Fibroblast of lung (primary cell): Measurements from ENCODE around the gene RAB35. TPM values are rescaled to one million over a fixed set of nuclear protein-coding genes. Genes with fewer than 3 reads are reported as not detected.

Source experiments
- DNase-seq, 2 donors: peaks; one replicate each; pipeline versions ENCODE4 v3.0.0 to v3.0.0-alpha.2; 2010; ENCODE audit warnings: low read depth in 2 of 2
- H2AFZ ChIP-seq: 2 replicates; pipeline ENCODE4 v1.5.1; 2012; ENCODE audit warnings: low read length, control low read depth, inconsistent platforms
- H3K27ac ChIP-seq: 2 replicates; pipeline ENCODE4 v1.5.1; 2011; ENCODE audit warnings: low read length, control low read depth; ENCODE audit not compliant: insufficient read depth
- H3K27me3 ChIP-seq: 2 replicates; pipeline ENCODE4 v1.5.1; 2011; ENCODE audit warnings: mild to moderate bottlenecking, low read length; ENCODE audit not compliant: control insufficient read depth, insufficient read depth
- H3K36me3 ChIP-seq: 2 replicates; pipeline ENCODE4 v1.5.1; 2011; ENCODE audit warnings: low read length; ENCODE audit not compliant: control insufficient read depth, insufficient read depth
- H3K4me1 ChIP-seq: 2 replicates; pipeline ENCODE4 v1.5.1; 2011; ENCODE audit warnings: low read length; ENCODE audit not compliant: control insufficient read depth, insufficient read depth; ENCODE audit errors: extremely low read depth
- H3K4me2 ChIP-seq: 2 replicates; pipeline ENCODE4 v1.5.1; 2011; ENCODE audit warnings: low read length, control low read depth; ENCODE audit not compliant: insufficient read depth; ENCODE audit errors: extremely low read depth
- H3K4me3 ChIP-seq, 4 experiments: fragments of 200-600 bp in 1 of 4; sonication (generic) in 1 of 4; replicated peaks in 1 of 4; 2 replicates each; pipeline ENCODE4 v1.5.1; 2011 to 2016; ENCODE audit warnings: low read length in 4 of 4, low read depth in 3 of 4, mild to moderate bottlenecking in 3 of 4, control low read depth in 2 of 4, inconsistent platforms in 1 of 4, mixed read lengths in 1 of 4; ENCODE audit not compliant: insufficient read depth in 1 of 4; ENCODE audit errors: control extremely low read depth in 1 of 4
- H3K79me2 ChIP-seq: 2 replicates; pipeline ENCODE4 v1.5.1; 2012; ENCODE audit warnings: mild to moderate bottlenecking, low read length, inconsistent platforms; ENCODE audit not compliant: control insufficient read depth, insufficient read depth
- H3K9ac ChIP-seq: 2 replicates; pipeline ENCODE4 v1.5.1; 2011; ENCODE audit warnings: mild to moderate bottlenecking, low read length, control low read depth; ENCODE audit not compliant: insufficient read depth
- H3K9me3 ChIP-seq: 2 replicates; pipeline ENCODE4 v1.5.1; 2012; ENCODE audit warnings: low read depth, low read length; ENCODE audit not compliant: control insufficient read depth, insufficient read depth
- H4K20me1 ChIP-seq: 2 replicates; pipeline ENCODE4 v1.5.1; 2011; ENCODE audit warnings: low read length; ENCODE audit not compliant: control insufficient read depth, insufficient read depth; ENCODE audit errors: extremely low read depth
- CTCF ChIP-seq, 2 donors: IDR thresholded peaks in 1 of 2; conservative IDR thresholded peaks in 1 of 2; 1 replicate in 1 of 2; 2 replicates in 1 of 2; pipeline ENCODE4 v1.5.1; 2011 to 2012; ENCODE audit warnings: low read length in 2 of 2, control low read depth in 1 of 2, inconsistent platforms in 1 of 2, low read depth in 1 of 2, mild to moderate bottlenecking in 1 of 2
- EZH2 ChIP-seq: IDR thresholded peaks from 2 replicates; pipeline ENCODE4 v1.5.1; 2012; ENCODE audit warnings: low read length, control low read depth, mild to moderate bottlenecking; ENCODE audit errors: missing control alignments
- polyA plus RNA-seq, 2 donors: library from polyadenylated mRNA; depleted of rRNA in 1 of 2; stranded (reverse) in 1 of 2; unstranded in 1 of 2; fragments of >200 nt; gene quantifications; 2 replicates each; pipeline ENCODE4 v1.2.1, GENCODE V29; 2011 to 2012; ENCODE audit warnings: missing spikeins in 1 of 2
- total RNA-seq: library from RNA; depleted of rRNA; stranded (reverse); fragments of >200 nt; gene quantifications from 2 replicates; pipeline ENCODE4 v1.2.1, GENCODE V29; 2014

Gene RAB35
- total and polyA plus RNA-seq, 2 donors (not counting 1 experiment from before 2014, with no cell fraction given) = 29.7 to 51.4 TPM

- Histone ChIP-seq H4K20me1 (no peaks in the 10 kb centered on the region), H3K27ac (no peak overlapping the region), H3K4me1 (no peaks in the 10 kb centered on the region), H3K9me3 (no peaks in the 10 kb centered on the region), H3K79me2 (no peaks in the 10 kb centered on the region), H3K9ac (no peak overlapping the region), H2AFZ (no peak overlapping the region), H3K36me3 (peaks cover 55% of the 10 kb centered on the region), H3K27me3 (no peaks in the 10 kb centered on the region), H3K4me3 (no peak overlapping the region), H3K4me2 (no peak overlapping the region)
- TF ChIP-seq EZH2 (no peak), CTCF (conservative IDR thresholded peaks at IDR 0.05 in 1 of 2, IDR thresholded peaks at IDR 0.05 in 1 of 2; ENCODE audit: low read depth in 1 of 2, low read length in 2 of 2) (no peak)
- no peak for DNase-seq
Observed at GRCh38 chr12:120137833-120138232, 21.3 kb upstream of the RAB35 start.

- no peaks in the 10 kb centered on the region for H3K9me3 ChIP-seq
- H3K79me2 ChIP-seq = no peaks in the 10 kb centered on the region
- H3K27me3 ChIP-seq = no peaks in the 10 kb centered on the region
- H3K4me1 ChIP-seq = no peaks in the 10 kb centered on the region
- H3K36me3 ChIP-seq = peaks cover 52% of the 10 kb centered on the region
- H3K27ac ChIP-seq = no peak overlapping the region
- no peak for TF ChIP-seq CTCF (conservative IDR thresholded peaks at IDR 0.05 in 1 of 2, IDR thresholded peaks at IDR 0.05 in 1 of 2; ENCODE audit: low read depth in 1 of 2, low read length in 2 of 2)
- no peak for TF ChIP-seq EZH2
- H3K4me3 ChIP-seq = no peak overlapping the region
- H3K9ac ChIP-seq = no peak overlapping the region
- no peak overlapping the region for H3K4me2 ChIP-seq
- DNase-seq = no peak
- H4K20me1 ChIP-seq = no peaks in the 10 kb centered on the region
- no peak overlapping the region for H2AFZ ChIP-seq
Observed at GRCh38 chr12:120136093-120136770, 19.7 kb upstream of the RAB35 start.

GRCh38 chr12:120134307-120134980 lies 17.9 kb upstream of the RAB35 start:
- no peak overlapping the region for H3K27ac ChIP-seq
- H3K36me3 ChIP-seq = peaks cover 55% of the 10 kb centered on the region
- H3K9ac ChIP-seq = no peak overlapping the region
- no peaks in the 10 kb centered on the region for H3K4me1 ChIP-seq
- H2AFZ ChIP-seq = no peak overlapping the region
- H3K79me2 ChIP-seq = no peaks in the 10 kb centered on the region
- TF ChIP-seq CTCF (conservative IDR thresholded peaks at IDR 0.05 in 1 of 2, IDR thresholded peaks at IDR 0.05 in 1 of 2; ENCODE audit: low read depth in 1 of 2, low read length in 2 of 2) (no peak), EZH2 (no peak)
- H3K9me3 ChIP-seq = no peaks in the 10 kb centered on the region
- H3K4me2 ChIP-seq = no peak overlapping the region
- H4K20me1 ChIP-seq = no peaks in the 10 kb centered on the region
- H3K27me3 ChIP-seq = no peaks in the 10 kb centered on the region
- no peak overlapping the region for H3K4me3 ChIP-seq
- DNase-seq = no peak
